Aorta (tissue), 5 donors: ENCODE results near the gene ABCC6. TPM values are rescaled to one million over a fixed set of nuclear protein-coding genes. Genes with fewer than 3 reads are reported as not detected.
A peak's percentile ranks its signal among the peaks of the same experiment; 100 is the strongest.
"Not testable (repeated sequence)": the region's sequence is repeated elsewhere in the genome, so short reads cannot be mapped to it uniquely, and the experiment has no call there.

Experiments
- ATAC-seq: fragments of 200-7000 bp; cut with Tn5 transposase; one replicate; pipeline ENCODE4 v1.9.1; 2022; ENCODE audit warnings: moderate library complexity; ENCODE audit not compliant: low FRiP score
- DNase-seq, 2 donors: peaks; one replicate each; pipeline ENCODE4 v3.0.0-alpha.2; 2020
- H3K27ac ChIP-seq, 2 donors: one replicate each; pipeline ENCODE4 v1.5.1; 2013; ENCODE audit warnings: low read length in 2 of 2, mild to moderate bottlenecking in 2 of 2, moderate library complexity in 2 of 2, control low read depth in 1 of 2, inconsistent platforms in 1 of 2, low read depth in 1 of 2
- H3K27me3 ChIP-seq, 2 donors: one replicate each; pipeline ENCODE4 v1.6.1; 2013; ENCODE audit warnings: control low read depth in 1 of 2, low read length in 1 of 2, mild to moderate bottlenecking in 1 of 2, moderate library complexity in 1 of 2; ENCODE audit not compliant: insufficient read depth in 2 of 2, control insufficient read depth in 1 of 2
- H3K36me3 ChIP-seq, 2 donors: one replicate each; pipeline ENCODE4 v1.6.1; 2013; ENCODE audit warnings: control low read depth in 1 of 2, low read length in 1 of 2, mild to moderate bottlenecking in 1 of 2; ENCODE audit not compliant: insufficient read depth in 2 of 2, control insufficient read depth in 1 of 2
- H3K4me1 ChIP-seq, 2 donors: one replicate each; pipeline ENCODE4 v1.6.1; 2013; ENCODE audit warnings: low read length in 2 of 2, control low read depth in 1 of 2, mild to moderate bottlenecking in 1 of 2, moderate library complexity in 1 of 2; ENCODE audit not compliant: insufficient read depth in 2 of 2, control insufficient read depth in 1 of 2
- H3K4me3 ChIP-seq, 2 donors: one replicate each; pipeline ENCODE4 v1.5.1; 2013; ENCODE audit warnings: low read length in 2 of 2, control low read depth in 1 of 2, mild to moderate bottlenecking in 1 of 2
- H3K9me3 ChIP-seq: one replicate; pipeline ENCODE4 v1.6.1; 2013; ENCODE audit warnings: mild to moderate bottlenecking, low read length; ENCODE audit not compliant: control insufficient read depth
- WGBS, 2 donors: extraction: QIAGEN DNeasy Blood & Tissue Kit; methylation state at CpG; one replicate each; pipeline ENCODE4 v1.1.7; 2013; 5-methylcytosine and 5-hydroxymethylcytosine counted together
- intact Hi-C, 2 donors: fragments of 100-400 bp; cut with DNase I; formaldehyde crosslinking; loops; one replicate each; pipeline versions ENCODE4 v1.14.2 to v1.15.0; 2022
- polyA plus RNA-seq, 2 donors: library from polyadenylated mRNA; stranded (reverse); fragments of 200-250 nt; gene quantifications; one replicate each; pipeline ENCODE4 v1.2.3, GENCODE V29; 2013
- total RNA-seq, 2 donors: library from RNA; stranded (reverse); fragmentation: NEBNext Ultra II Directional; extraction: Animal tissue kit (Norgen Biotek cat#: 25700); gene quantifications; one replicate each; pipeline ENCODE4 v1.2.1, GENCODE V29; 2021
- donor health status: healthy with polysubstance abuse.
- donor health status: Bipolar disorder and iron deficiency.
- donor health status: DM: no; HTN: no; CAD: no.
- donor health status: DM: no; HTN: no; CAD: no.
- donor health status: DM: yes; HTN: yes; CAD: no.

The ABCC6 gene
- total and polyA plus RNA-seq, 4 donors, result 0.20 to 4.6 (median 2.4) TPM

DNA sequence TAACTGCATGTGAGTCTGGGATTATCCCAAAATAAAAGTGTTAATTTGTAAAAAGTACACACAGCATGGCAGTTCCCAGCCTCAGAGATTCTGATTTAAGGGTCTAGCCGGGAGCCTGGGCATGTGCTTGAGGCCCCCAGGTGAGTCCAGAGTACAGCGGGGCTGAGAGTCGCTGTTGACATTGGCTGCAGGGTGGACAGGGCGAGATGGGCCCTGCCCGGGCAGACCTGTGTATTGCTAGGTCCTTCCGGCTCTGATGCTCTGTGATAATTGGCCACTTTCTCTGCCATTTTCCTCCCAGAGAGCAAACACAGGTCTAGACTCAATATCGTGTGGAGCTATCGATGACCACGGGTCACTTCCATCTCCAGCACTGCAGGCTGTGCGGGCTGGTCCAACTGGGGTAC is 73.6 kb downstream of the ABCC6 start:
- DNase-seq (no peak), ATAC-seq (peak; percentile 17)
- intact Hi-C loops, result loop anchor here in 1 of 2 donors (10.0 kb wide), 1 partner anchor 55 kb away; no protein-coding TSS in a partner anchor
- Histone ChIP-seq H3K27ac (no peak overlapping the region), H3K4me1 (no peaks in the 10 kb centered on the region), H3K36me3 (no peaks in the 10 kb centered on the region), H3K4me3 (no peak overlapping the region), H3K9me3 (no peaks in the 10 kb centered on the region), H3K27me3 (no peaks in the 10 kb centered on the region)
- WGBS, 2 donors, result 33 to 40% methylated on average over 10 of the region's 10 CpGs

- DNase-seq, result no peak
- intact Hi-C loops, result no loop called here
- Histone ChIP-seq H3K4me3 (no peak overlapping the region), H3K27ac (no peak overlapping the region), H3K27me3 (no peaks in the 10 kb centered on the region), H3K4me1 (no peaks in the 10 kb centered on the region), H3K9me3 (no peaks in the 10 kb centered on the region), H3K36me3 (no peaks in the 10 kb centered on the region)
- ATAC-seq, result no peak
- 60% methylated on average over 9 of the region's 9 CpGs for WGBS, 2 donors
Observed at GRCh38 chr16:16148755-16149154, 74.5 kb downstream of the ABCC6 start.

GRCh38 chr16:16148000-16148599 is 75.2 kb downstream of the ABCC6 start:
- 81 to 85% methylated on average over 15 of the region's 15 CpGs for WGBS, 2 donors
- H3K36me3 ChIP-seq, H3K9me3 ChIP-seq, H3K27me3 ChIP-seq, H3K27ac ChIP-seq, ATAC-seq, intact Hi-C loops, H3K4me1 ChIP-seq, H3K4me3 ChIP-seq, DNase-seq: not testable (repeated sequence)

- DNase-seq (no peak), ATAC-seq (no peak)
- H3K36me3 ChIP-seq, result no peaks in the 10 kb centered on the region
- no peaks in the 10 kb centered on the region for H3K9me3 ChIP-seq
- intact Hi-C loops, result no loop called here
- H3K4me3 ChIP-seq, result no peak overlapping the region
- H3K4me1 ChIP-seq, result no peaks in the 10 kb centered on the region
- H3K27me3 ChIP-seq, result no peaks in the 10 kb centered on the region
- H3K27ac ChIP-seq, result no peak overlapping the region
- WGBS, 2 donors, result 90 to 91% methylated on average over 17 of the region's 17 CpGs
Observed at GRCh38 chr16:16147316-16147999, 75.8 kb downstream of the ABCC6 start.

DNA sequence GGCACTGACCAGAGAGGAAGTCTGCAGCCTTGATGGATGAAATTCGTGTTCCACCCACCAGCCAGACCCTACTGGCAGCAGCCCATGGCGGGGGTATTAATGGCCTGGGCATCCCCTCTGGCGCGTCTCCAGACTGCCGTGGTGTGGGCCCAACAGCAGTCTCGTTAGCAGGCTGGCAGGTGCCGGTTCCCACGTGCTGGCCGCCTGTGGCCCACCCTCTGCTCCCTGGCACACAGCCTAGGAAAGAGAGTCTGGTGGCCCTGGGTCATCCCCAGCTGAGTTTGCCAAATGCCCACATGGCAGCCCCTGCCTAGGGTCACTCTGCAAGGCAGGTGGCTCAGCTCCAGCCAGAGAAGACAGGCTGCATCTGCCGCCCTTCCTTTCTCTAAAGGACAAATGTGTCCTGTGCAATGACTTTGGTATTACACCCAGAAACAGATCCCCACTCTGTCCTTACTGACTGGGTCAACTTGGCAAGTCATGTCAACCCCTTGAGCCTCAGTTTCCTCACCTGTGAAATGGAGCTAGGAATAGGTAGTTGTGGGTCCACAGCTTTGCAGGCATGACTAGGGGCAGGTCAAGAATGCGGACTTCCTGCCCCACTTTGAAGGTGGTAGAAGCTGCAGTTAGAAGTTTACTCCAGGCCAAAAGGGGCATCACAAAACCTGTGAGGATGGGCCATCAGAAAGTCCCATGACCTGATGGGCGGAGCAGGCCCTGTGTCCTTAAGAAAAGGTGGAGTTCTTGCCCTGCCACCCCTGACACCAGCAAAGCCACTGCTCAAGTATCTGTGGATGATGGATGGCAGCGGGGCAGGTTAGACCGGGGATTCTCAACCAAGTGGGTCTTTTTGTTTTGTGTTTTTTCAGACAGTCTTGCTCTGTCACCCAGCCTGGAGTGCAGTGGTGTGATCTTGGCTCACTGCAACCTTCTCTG is 76.6 kb downstream of the ABCC6 start:
- intact Hi-C loops, result no loop called here
- no peak overlapping the region for H3K4me3 ChIP-seq
- no peak for ATAC-seq
- H3K36me3 ChIP-seq, result peaks cover 0 to 2% of the 10 kb centered on the region in 2 donors
- 68 to 73% methylated on average over 14 of the region's 14 CpGs for WGBS, 2 donors
- no peaks in the 10 kb centered on the region for H3K27me3 ChIP-seq
- no peak for DNase-seq
- H3K4me1 ChIP-seq, result no peaks in the 10 kb centered on the region
- no peak overlapping the region for H3K27ac ChIP-seq
- no peaks in the 10 kb centered on the region for H3K9me3 ChIP-seq

DNA sequence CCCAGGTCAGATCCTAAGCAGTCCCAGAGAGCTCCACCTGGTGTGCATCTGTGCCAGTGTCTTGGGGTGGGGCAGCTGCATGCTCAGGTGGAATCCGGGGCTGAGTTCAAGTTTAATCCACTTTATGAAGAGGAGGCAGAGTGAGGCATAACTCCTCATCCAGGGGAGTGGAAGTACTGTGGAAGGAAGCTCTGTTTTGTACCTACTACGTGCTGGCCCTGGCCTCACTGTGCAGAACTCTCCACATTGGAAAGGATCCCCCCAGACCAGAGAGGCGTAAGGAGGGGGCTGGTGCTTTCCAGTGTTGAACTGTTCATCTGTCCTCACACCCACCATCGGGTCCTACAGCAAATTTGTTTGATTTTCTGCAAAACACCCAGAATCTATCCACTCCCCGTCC is 78.0 kb downstream of the ABCC6 start:
- ATAC-seq (no peak), DNase-seq (no peak)
- H3K9me3 ChIP-seq, result no peaks in the 10 kb centered on the region
- H3K4me1 ChIP-seq, result no peaks in the 10 kb centered on the region
- H3K4me3 ChIP-seq, result no peak overlapping the region
- H3K27ac ChIP-seq, result no peak overlapping the region
- WGBS, 2 donors, result 91 to 93% methylated on average over 5 of the region's 5 CpGs
- intact Hi-C loops, result no loop called here
- H3K27me3 ChIP-seq, result no peaks in the 10 kb centered on the region
- peaks cover 0 to 5% of the 10 kb centered on the region in 2 donors for H3K36me3 ChIP-seq

DNA sequence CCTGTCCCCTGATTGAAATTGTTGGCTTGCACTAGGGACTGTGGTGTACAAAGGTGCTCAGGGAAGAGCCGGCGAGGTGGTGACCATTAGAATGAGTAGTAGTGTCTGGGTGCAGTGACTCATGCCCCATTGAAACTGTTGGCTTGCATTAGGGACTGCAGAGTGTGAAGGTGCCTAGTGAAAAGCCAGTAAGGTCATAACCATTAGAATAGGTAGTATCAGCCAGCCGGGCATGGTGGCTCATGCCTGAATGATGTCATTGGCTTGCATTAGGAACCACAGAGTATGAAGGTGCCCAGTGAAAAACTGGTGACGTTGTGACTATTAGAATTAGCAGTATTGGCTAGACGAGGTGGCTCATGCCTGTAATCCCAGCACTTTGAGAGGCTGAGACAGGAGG is 78.9 kb downstream of the ABCC6 start:
- Histone ChIP-seq H3K36me3 (peaks cover 0 to 5% of the 10 kb centered on the region in 2 donors), H3K9me3 (no peaks in the 10 kb centered on the region), H3K27me3 (no peaks in the 10 kb centered on the region), H3K4me3 (no peak overlapping the region), H3K4me1 (no peaks in the 10 kb centered on the region), H3K27ac (no peak overlapping the region)
- intact Hi-C loops, result no loop called here
- DNase-seq, result no peak
- WGBS, 2 donors, result 54 to 77% methylated on average over 5 of the region's 5 CpGs
- ATAC-seq, result no peak

DNA sequence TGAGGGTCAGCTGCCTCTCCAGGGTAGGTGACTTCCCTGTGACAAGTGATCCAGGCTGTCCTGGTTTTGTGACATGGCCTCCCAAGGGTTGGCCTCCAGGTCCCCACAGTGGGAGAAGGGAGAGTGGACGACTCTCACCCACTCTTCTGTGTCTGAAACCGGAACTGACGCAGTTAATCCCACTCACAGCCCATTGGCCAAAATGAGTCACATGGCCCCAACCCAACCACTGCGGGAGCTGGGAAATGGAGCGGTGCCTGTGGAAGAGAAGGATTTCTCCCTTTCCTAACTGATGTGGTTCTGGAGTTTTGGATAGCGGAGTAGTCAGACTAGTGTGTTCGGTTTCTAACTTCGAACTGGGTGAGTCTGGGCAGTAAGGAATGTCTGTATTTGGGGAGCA is 79.4 kb downstream of the ABCC6 start:
- H3K27ac ChIP-seq, result no peak overlapping the region
- no peak for DNase-seq
- intact Hi-C loops, result no loop called here
- no peak overlapping the region for H3K4me3 ChIP-seq
- no peak for ATAC-seq
- H3K9me3 ChIP-seq, result no peaks in the 10 kb centered on the region
- WGBS, 2 donors, result 80% methylated on average over 8 of the region's 8 CpGs
- no peaks in the 10 kb centered on the region for H3K4me1 ChIP-seq
- no peaks in the 10 kb centered on the region for H3K27me3 ChIP-seq
- peaks cover 0 to 5% of the 10 kb centered on the region in 2 donors for H3K36me3 ChIP-seq
